22Rv1 (cell line): ENCODE results near the gene WASF3.

ENCODE experiments used
- H3K27ac ChIP-seq: fragments of 450-650 bp; 2 replicates; pipeline ENCODE4 v1.5.1; 2017
- ZFX ChIP-seq: fragments of 450-650 bp; IDR thresholded peaks from 2 replicates; pipeline ENCODE4 v1.6.1; 2017; ENCODE audit warnings: antibody characterized with exemption, borderline replicate concordance
- TF ChIP-seq, protein P1 (sequence below): fragments of 450-650 bp; IDR thresholded peaks from 2 replicates; pipeline ENCODE4 v1.5.1; 2017; ENCODE audit warnings: mild to moderate bottlenecking

The WASF3 gene

DNA sequence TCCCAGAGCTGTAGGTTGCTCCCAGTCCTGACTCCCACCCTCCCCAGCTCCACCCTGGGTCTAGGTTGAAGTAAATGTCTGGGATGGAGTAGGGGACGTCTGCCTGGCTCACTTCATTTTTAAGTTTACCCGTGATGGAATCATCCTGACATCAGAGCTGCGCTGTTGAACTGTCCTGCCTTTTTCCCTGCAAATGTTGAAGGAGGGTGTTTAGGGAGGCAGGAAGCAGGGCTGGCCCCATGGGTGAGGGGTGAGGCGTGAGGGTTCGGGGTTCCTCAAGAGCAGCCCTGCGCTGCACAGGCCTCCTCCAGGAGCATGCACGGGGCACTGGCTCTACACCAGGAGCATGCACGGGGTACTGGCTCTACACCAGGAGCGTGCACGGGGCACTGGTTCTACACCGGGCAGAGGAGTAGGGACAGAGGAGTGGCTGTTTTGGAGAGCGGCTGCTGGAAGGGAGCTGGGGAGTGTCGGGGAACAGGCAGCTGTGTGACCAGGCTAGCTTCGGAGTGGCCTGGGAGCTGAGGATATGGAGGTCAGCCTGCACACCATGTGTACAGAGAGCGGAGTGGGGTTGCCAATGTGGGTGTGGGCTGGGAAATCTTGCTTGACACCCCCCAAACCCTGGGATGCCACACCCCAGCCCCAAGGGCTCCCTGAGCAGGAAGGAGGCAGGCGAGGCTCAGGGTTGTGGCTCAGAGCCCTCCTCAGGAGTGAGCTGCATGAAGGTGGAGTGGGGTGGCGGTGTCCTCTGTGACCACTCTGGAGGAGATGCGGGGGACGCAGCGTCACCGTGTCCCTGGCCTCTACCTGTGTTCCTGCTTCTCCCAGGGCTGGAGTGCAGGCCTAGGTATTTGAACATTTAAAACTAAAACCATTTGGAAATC lies 139.8 kb downstream of the WASF3 start:
- TF ChIP-seq ZFX: no peak
- TF ChIP-seq, protein P1, sequence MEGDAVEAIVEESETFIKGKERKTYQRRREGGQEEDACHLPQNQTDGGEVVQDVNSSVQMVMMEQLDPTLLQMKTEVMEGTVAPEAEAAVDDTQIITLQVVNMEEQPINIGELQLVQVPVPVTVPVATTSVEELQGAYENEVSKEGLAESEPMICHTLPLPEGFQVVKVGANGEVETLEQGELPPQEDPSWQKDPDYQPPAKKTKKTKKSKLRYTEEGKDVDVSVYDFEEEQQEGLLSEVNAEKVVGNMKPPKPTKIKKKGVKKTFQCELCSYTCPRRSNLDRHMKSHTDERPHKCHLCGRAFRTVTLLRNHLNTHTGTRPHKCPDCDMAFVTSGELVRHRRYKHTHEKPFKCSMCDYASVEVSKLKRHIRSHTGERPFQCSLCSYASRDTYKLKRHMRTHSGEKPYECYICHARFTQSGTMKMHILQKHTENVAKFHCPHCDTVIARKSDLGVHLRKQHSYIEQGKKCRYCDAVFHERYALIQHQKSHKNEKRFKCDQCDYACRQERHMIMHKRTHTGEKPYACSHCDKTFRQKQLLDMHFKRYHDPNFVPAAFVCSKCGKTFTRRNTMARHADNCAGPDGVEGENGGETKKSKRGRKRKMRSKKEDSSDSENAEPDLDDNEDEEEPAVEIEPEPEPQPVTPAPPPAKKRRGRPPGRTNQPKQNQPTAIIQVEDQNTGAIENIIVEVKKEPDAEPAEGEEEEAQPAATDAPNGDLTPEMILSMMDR: no peak

DNA sequence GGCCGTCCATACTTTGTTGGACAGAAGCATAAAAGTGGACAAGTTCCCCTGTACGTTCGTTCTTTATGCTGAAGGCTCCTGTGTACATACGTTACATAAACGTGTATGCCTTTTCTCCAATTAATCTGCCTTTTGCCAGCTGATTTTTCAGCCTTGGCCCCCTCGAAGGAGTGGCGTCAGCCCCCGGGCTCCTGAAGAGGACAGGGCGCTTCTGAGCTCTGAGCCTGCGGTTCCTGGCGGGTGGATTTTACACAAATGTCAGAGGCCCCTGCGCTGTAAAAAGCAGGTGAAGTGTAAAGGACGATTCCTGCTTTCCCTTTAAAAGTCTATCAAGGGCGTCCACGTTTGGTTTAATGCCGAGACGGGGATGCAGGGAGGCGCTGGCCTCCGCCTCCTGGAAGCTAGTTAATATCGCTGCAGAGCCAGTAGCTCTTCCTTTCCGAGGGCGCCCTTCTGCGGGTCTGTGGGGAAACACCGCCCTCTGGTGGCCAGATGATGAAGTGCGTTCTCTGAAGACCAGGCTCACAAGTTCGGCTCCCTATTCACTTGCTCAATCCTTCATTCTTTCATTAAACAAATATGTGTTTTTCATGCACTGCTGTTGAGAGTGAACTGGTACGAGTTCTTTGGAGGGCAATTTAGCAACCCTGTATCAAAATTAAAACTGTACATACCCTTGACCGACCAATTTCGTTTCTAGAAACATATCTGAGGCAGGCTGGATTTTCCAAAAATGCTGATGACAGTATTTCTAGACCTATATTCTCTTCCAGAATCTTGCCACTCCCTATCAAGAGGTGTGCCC lies 141.1 kb downstream of the WASF3 start:
- TF ChIP-seq ZFX: no peak
- TF ChIP-seq, protein P1: peak; percentile 93
- H3K27ac ChIP-seq: no peak overlapping the region

More for the DNA sequence above, 139.8 kb downstream of the WASF3 start:
- no peak overlapping the region for H3K27ac ChIP-seq

DNA sequence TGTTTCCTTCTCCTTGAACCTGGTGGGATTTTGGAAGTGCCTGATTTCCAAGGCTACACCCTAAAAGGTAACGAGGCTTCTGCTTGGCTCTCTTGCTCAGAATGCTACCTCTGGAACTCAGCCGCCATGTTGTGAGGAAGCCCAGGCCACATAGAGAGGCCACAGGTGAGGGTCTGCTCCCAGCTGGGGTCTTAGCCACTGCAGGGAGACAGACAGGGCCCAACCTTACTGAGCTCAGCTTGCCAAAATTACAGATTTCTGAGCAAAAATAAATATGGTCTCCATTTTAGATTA lies 141.7 kb downstream of the WASF3 start:
- no peak overlapping the region for H3K27ac ChIP-seq
- no peak for TF ChIP-seq ZFX
- TF ChIP-seq, protein P1: no peak

DNA sequence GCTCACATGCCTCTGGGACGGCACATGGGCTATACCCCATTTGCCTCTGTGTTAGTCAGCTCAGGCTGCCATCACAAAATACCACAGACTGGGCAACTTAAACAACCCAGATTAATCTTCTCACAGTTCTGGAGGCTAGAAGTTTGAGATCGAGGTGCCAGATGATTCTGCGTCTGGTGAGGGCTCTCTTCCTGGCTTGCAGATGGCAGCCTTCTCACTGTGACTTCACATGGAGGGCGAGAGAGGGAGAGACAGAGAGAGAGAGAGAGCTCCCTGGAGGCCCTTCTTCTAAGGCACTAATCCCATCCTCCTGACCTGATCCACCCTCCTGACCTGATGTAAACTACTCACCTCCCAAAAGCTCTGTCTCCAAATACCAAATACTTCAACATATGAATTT lies 148.1 kb downstream of the WASF3 start:
- H3K27ac ChIP-seq: no peak overlapping the region
- TF ChIP-seq, protein P1: no peak
- no peak for TF ChIP-seq ZFX

DNA sequence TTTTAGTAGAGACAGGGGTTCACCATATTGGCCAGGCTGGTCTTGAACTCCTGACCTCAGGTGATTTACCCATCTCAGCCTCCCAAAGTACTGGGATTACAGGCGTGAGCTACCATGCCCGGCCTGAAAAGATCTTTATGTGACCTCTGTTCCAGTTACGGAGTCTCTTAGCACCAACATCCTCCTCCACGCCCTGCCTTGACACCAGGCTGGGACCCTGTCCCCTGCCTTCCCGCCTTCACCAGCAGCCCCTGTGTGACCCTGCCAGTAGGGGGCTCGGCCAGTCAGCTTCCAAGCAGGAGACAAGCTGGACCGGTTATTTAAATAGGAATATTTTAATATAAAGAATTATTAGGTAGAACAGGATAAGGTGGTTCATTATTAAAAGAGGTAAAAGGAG lies 148.9 kb downstream of the WASF3 start:
- TF ChIP-seq ZFX: no peak
- TF ChIP-seq, protein P1: no peak

DNA sequence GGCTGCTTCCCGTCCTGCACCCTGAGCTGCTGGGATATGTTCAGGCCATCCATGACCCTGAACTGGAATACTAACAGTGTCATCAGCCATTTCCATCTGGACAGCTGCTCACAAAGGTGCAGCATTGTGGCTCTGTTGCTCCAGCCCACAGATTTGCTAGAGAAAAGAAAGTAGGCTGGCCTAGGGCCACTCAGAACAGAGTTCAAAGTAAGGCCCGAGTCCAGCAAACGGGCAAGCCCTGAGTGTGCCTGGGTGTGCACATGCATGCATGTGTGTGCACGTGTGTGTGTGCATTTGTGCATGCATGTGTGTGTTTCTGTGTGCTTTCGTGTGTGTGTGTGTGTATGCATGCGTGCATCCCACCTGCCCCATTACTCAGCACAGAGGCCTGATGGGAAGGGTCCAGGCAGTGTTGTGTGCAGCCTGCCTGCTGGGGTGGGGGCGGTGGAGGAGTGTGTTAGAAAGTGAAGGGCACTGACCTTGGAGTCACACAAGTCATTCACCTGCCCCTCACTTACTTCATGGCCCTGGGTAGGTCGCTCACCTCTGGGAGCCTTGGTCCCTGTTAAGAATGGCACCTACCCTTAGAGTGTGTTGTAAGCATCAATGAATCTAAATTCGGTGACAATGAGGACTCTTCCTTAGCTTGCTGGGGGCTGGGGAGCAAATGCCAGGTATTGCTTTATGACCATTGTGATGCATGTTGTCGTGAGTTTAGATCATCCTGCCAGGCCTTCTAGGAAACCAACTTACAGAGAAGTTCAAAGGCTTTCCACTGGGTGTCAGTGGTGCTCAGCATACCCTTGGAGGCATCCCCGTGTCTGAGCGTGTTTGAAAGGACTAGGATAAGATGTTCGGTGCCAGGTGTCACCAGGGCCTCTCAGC lies 149.9 kb downstream of the WASF3 start:
- H3K27ac ChIP-seq: no peak overlapping the region
- TF ChIP-seq, protein P1: peak; percentile 74
- no peak for TF ChIP-seq ZFX

More for the DNA sequence above, 148.9 kb downstream of the WASF3 start:
- H3K27ac ChIP-seq: no peak overlapping the region
